Upper lobe of left lung (tissue), 6 donors: ENCODE data around the gene NRROS. TPM values are rescaled to one million over a fixed set of nuclear protein-coding genes. Genes with fewer than 3 reads are reported as not detected.
"Not testable (repeated sequence)": the region's sequence is repeated elsewhere in the genome, so short reads cannot be mapped to it uniquely, and the experiment has no call there.

Experiments
- ATAC-seq, 2 donors: fragments of 200-7000 bp; cut with Tn5 transposase; one replicate each; pipeline ENCODE4 v1.9.1; 2022; ENCODE audit warnings: mild to moderate bottlenecking in 2 of 2, moderate library complexity in 2 of 2; ENCODE audit not compliant: low FRiP score in 2 of 2
- DNase-seq, 2 donors: peaks; one replicate each; pipeline ENCODE4 v3.0.0-alpha.2; 2019 to 2020
- H3K27ac ChIP-seq, 4 donors: fragments of 200-600 bp; sonication (generic); one replicate each; pipeline ENCODE4 v1.5.1; 2016 to 2019
- H3K27me3 ChIP-seq, 4 donors: fragments of 200-600 bp; sonication (generic); one replicate each; pipeline ENCODE4 v1.5.1; 2017 to 2019
- H3K36me3 ChIP-seq, 4 donors: fragments of 200-600 bp; sonication (generic); one replicate each; pipeline ENCODE4 v1.5.1; 2016 to 2019
- H3K4me1 ChIP-seq, 4 donors: fragments of 200-600 bp; sonication (generic); one replicate each; pipeline ENCODE4 v1.5.1; 2018 to 2019
- H3K4me3 ChIP-seq, 4 donors: fragments of 200-600 bp; sonication (generic); one replicate each; pipeline ENCODE4 v1.5.1; 2017 to 2019; ENCODE audit warnings: mild to moderate bottlenecking in 2 of 4, moderate library complexity in 1 of 4
- H3K9me3 ChIP-seq, 4 donors: fragments of 200-600 bp; sonication (generic); one replicate each; pipeline ENCODE4 v1.5.1; 2018 to 2019
- CTCF ChIP-seq, 6 experiments: fragments of 450-650 bp in 4 of 6; fragments of 200-600 bp in 2 of 6; sonication (generic) in 2 of 6; IDR thresholded peaks; one replicate each; pipeline ENCODE4 v1.5.1; 2016 to 2019; ENCODE audit warnings: antibody characterized with exemption in 6 of 6
- EP300 ChIP-seq, 4 donors: sonication (generic); formaldehyde crosslinking; IDR thresholded peaks; one replicate each; pipeline ENCODE4 v1.5.1; 2017; ENCODE audit warnings: antibody characterized with exemption in 4 of 4, control low read depth in 2 of 4
- POLR2A ChIP-seq, 4 donors: fragments of 450-650 bp; IDR thresholded peaks; one replicate each; pipeline ENCODE4 v1.5.1; 2016 to 2017; ENCODE audit warnings: antibody characterized with exemption in 4 of 4, mild to moderate bottlenecking in 2 of 4
- POLR2AphosphoS5 ChIP-seq, 2 donors: sonication (generic); formaldehyde crosslinking; IDR thresholded peaks; one replicate each; pipeline ENCODE4 v1.5.1; 2017; ENCODE audit warnings: antibody characterized with exemption in 2 of 2
- WGBS, 2 donors: methylation state at CpG; one replicate each; pipeline ENCODE4 v1.1.5; 2017 to 2018; 5-methylcytosine and 5-hydroxymethylcytosine counted together
- total RNA-seq, 6 donors: library from RNA; depleted of rRNA in 4 of 6; stranded (reverse); fragments of >200 nt in 4 of 6; gene quantifications; one replicate each; pipeline versions ENCODE4 v1.1.0 to v1.2.1, GENCODE V29; 2016 to 2021
- donor health status: DM: no; HTN: no; CAD: no; lungs with moderate emphysema.
- donor health status: DM: no; HTN: yes; CAD: no; lungs with severe emphysema.

NRROS gene
- total RNA-seq, 6 donors from 2014 or later: 6.5 to 23.2 (median 16.4) TPM

DNA sequence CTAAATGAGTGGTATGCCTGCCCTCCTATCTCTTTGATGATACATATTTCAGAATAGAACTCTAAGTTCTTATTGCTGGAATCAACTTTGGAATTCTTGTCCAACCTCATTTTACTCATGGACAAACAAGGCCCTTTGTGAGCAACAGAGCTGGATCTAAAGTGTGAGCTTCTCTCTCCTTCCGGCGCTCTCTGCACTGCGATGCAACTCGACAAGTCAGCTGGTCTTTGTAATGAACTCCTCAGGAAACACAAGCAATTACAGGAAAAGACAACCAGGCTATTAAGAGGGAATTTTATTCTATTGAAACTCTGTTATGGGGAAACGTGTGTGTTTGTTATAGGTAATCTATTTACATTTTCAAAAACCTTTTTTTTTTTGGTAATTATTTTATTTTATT, 20.3 kb upstream of the NRROS start:
- H3K4me1 ChIP-seq: peaks cover 15 to 30% (median 24%) of the 10 kb centered on the region in 4 donors
- no peaks in the 10 kb centered on the region for H3K27me3 ChIP-seq
- ATAC-seq (no peak), DNase-seq (no peak)
- WGBS, 2 donors: 35 to 42% methylated on average over 5 of the region's 5 CpGs
- H3K27ac ChIP-seq: peak overlapping the region in 2 of 4 donors; percentile 26 to 64
- H3K4me3 ChIP-seq: no peak overlapping the region
- no peak for TF ChIP-seq POLR2A (IDR thresholded peaks at IDR 0.05)
- TF ChIP-seq CTCF (IDR thresholded peaks at IDR 0.05): no peak
- TF ChIP-seq EP300 (IDR thresholded peaks at IDR 0.05): no peak
- TF ChIP-seq POLR2AphosphoS5 (IDR thresholded peaks at IDR 0.05): no peak
- H3K36me3 ChIP-seq: no peaks in the 10 kb centered on the region
- no peaks in the 10 kb centered on the region for H3K9me3 ChIP-seq

- Histone ChIP-seq H3K27ac (peak overlapping the region; percentile 59 to 77 (median 70)), H3K4me1 (peaks cover 15 to 30% (median 25%) of the 10 kb centered on the region in 4 donors)
- H3K4me3 ChIP-seq, H3K9me3 ChIP-seq, DNase-seq, H3K27me3 ChIP-seq, ATAC-seq, H3K36me3 ChIP-seq: not testable (repeated sequence)
- WGBS, 2 donors: 44 to 62% methylated on average over 2 of the region's 5 CpGs
These were observed 19.9 kb upstream of the NRROS start for GRCh38 chr3:196619627-196620026.

DNA sequence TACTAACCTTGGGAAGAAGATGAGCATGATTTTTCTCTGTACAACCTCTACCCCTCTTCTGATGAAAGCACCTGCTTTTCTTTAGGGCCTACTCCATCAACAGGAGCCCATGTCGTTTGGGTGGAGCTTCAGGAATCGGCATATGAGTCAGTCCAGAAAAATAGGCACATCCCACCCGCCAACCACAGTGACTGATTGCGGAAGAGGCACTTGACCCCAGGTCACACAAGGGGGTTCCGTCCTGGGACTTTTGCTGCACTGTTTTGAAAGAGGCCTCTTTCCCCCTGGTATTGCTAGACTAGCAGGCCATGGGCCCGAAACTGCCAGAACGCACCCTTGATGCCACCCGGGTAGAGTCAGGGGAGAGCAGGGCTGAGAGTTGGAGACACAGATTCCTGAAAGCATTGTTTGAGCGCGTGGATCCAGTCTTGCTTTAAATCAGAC, 19.3 kb upstream of the NRROS start:
- H3K27ac ChIP-seq: peak overlapping the region; percentile 59 to 77 (median 70)
- TF ChIP-seq POLR2A (IDR thresholded peaks at IDR 0.05): no peak
- peak; percentile 60 to 70 for TF ChIP-seq POLR2AphosphoS5 (IDR thresholded peaks at IDR 0.05)
- peak in 1 of 2 donors; percentile 67 for ATAC-seq
- 45 to 64% methylated on average over 9 to 10 of the region's 10 CpGs for WGBS, 2 donors
- H3K36me3 ChIP-seq: no peaks in the 10 kb centered on the region
- H3K9me3 ChIP-seq: no peaks in the 10 kb centered on the region
- H3K4me3 ChIP-seq: no peak overlapping the region
- peaks cover 15 to 30% (median 25%) of the 10 kb centered on the region in 4 donors for H3K4me1 ChIP-seq
- no peaks in the 10 kb centered on the region for H3K27me3 ChIP-seq
- DNase-seq: peak in 1 of 2 donors; percentile 79

GRCh38 chr3:196620684-196621083, 18.8 kb upstream of the NRROS start:
- DNase-seq: no peak
- H3K9me3 ChIP-seq: no peaks in the 10 kb centered on the region
- peaks cover 15 to 30% (median 25%) of the 10 kb centered on the region in 4 donors for H3K4me1 ChIP-seq
- 68% methylated on average over 2 of the region's 2 CpGs for WGBS, 2 donors
- no peak for ATAC-seq
- H3K4me3 ChIP-seq: no peak overlapping the region
- no peak for TF ChIP-seq POLR2A (IDR thresholded peaks at IDR 0.05)
- TF ChIP-seq POLR2AphosphoS5 (IDR thresholded peaks at IDR 0.05): no peak
- no peak for TF ChIP-seq EP300 (IDR thresholded peaks at IDR 0.05)
- TF ChIP-seq CTCF (IDR thresholded peaks at IDR 0.05): no peak
- no peaks in the 10 kb centered on the region for H3K27me3 ChIP-seq
- H3K36me3 ChIP-seq: no peaks in the 10 kb centered on the region
- H3K27ac ChIP-seq: peak overlapping the region; percentile 59 to 77 (median 70)

- WGBS, 2 donors: 74 to 87% methylated on average over 9 to 10 of the region's 10 CpGs
- no peak for ATAC-seq
- no peak for DNase-seq
- Histone ChIP-seq H3K4me3 (no peak overlapping the region), H3K27me3 (no peaks in the 10 kb centered on the region), H3K9me3 (no peaks in the 10 kb centered on the region), H3K4me1 (peaks cover 15 to 30% (median 25%) of the 10 kb centered on the region in 4 donors), H3K27ac (peak overlapping the region in 3 of 4 donors; percentile 46 to 77 (median 71)), H3K36me3 (no peaks in the 10 kb centered on the region)
- TF ChIP-seq EP300 (IDR thresholded peaks at IDR 0.05): no peak
- no peak for TF ChIP-seq POLR2AphosphoS5 (IDR thresholded peaks at IDR 0.05)
- TF ChIP-seq POLR2A (IDR thresholded peaks at IDR 0.05): no peak
- TF ChIP-seq CTCF (IDR thresholded peaks at IDR 0.05): no peak
These were observed 17.9 kb upstream of the NRROS start for GRCh38 chr3:196621611-196622010.
